ENCODE measurements around the gene SOBP.
A peak's percentile ranks its signal among the peaks of the same experiment; 100 is the strongest.

DNA sequence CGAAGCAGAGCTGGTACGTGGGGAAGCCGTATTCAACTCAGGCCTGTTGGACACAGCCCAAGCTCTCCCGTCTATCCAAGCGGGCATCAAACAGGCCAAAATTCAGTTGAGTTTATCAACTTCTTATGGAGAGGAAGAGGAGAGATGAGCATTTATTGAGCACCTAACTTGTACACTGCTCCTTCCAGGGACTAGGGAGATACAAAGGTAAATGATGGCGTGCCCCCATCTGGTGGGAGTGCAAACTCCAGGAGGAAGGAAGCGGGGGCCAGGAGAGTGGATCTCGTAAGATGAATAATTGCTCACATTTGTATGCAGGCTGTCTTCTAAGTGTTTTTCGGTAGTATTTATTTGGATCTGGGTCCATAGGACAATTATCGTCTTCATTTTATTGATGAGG, 146.6 kb downstream of the SOBP start:
- TF ChIP-seq, protein P1, sequence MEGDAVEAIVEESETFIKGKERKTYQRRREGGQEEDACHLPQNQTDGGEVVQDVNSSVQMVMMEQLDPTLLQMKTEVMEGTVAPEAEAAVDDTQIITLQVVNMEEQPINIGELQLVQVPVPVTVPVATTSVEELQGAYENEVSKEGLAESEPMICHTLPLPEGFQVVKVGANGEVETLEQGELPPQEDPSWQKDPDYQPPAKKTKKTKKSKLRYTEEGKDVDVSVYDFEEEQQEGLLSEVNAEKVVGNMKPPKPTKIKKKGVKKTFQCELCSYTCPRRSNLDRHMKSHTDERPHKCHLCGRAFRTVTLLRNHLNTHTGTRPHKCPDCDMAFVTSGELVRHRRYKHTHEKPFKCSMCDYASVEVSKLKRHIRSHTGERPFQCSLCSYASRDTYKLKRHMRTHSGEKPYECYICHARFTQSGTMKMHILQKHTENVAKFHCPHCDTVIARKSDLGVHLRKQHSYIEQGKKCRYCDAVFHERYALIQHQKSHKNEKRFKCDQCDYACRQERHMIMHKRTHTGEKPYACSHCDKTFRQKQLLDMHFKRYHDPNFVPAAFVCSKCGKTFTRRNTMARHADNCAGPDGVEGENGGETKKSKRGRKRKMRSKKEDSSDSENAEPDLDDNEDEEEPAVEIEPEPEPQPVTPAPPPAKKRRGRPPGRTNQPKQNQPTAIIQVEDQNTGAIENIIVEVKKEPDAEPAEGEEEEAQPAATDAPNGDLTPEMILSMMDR (IDR thresholded peaks at IDR 0.05) = 0 out of 2 replicates have a peak, but pooled peaks have one; percentile 9
- no peak for TF ChIP-seq ZFX (IDR thresholded peaks at IDR 0.05; ENCODE audit: borderline replicate concordance)

All from 22Rv1 (cell line).